Dendritic cell treated with granulocyte-macrophage colony-stimulating factor and Interleukin-4, amounts not matched to agents 40 ng/mL and 50 ng/mL, for 4 days (primary cell): ENCODE measurements around the gene SLC7A10.
"Not testable (repeated sequence)": the region's sequence is repeated elsewhere in the genome, so short reads cannot be mapped to it uniquely, and the experiment has no call there.

Experiments used
- H3K27ac Mint-ChIP-seq: one replicate; pipeline ENCODE4 v1.8.0; 2022; ENCODE audit warnings: mild to moderate bottlenecking, mixed read lengths
- H3K27me3 Mint-ChIP-seq: one replicate; pipeline ENCODE4 v1.8.0; 2022; ENCODE audit warnings: mild to moderate bottlenecking, mixed read lengths
- H3K36me3 Mint-ChIP-seq: one replicate; pipeline ENCODE4 v1.8.0; 2022; ENCODE audit warnings: low read depth, mixed read lengths
- H3K4me1 Mint-ChIP-seq: one replicate; pipeline ENCODE4 v1.8.0; 2022; ENCODE audit warnings: low read depth, mixed read lengths
- H3K4me3 Mint-ChIP-seq: one replicate; pipeline ENCODE4 v1.8.0; 2022; ENCODE audit warnings: mild to moderate bottlenecking, moderate library complexity, mixed read lengths
- H3K9me3 Mint-ChIP-seq: one replicate; pipeline ENCODE4 v1.8.0; 2022; ENCODE audit warnings: mixed read lengths
- intact Hi-C: fragments of 100-400 bp; cut with micrococcal nuclease; formaldehyde crosslinking; loops from one replicate; pipeline ENCODE4 v1.15.0; 2022

SLC7A10 gene

GRCh38 chr19:33211794-33212435, 13.7 kb downstream of the SLC7A10 start:
- peaks cover 8% of the 10 kb centered on the region for H3K4me1 Mint-ChIP-seq
- intact Hi-C loops: no loop called here
- no peaks in the 10 kb centered on the region for H3K9me3 Mint-ChIP-seq
- peaks cover 1% of the 10 kb centered on the region for H3K27me3 Mint-ChIP-seq
- no peak overlapping the region for H3K27ac Mint-ChIP-seq
- no peaks in the 10 kb centered on the region for H3K36me3 Mint-ChIP-seq
- no peak overlapping the region for H3K4me3 Mint-ChIP-seq

DNA sequence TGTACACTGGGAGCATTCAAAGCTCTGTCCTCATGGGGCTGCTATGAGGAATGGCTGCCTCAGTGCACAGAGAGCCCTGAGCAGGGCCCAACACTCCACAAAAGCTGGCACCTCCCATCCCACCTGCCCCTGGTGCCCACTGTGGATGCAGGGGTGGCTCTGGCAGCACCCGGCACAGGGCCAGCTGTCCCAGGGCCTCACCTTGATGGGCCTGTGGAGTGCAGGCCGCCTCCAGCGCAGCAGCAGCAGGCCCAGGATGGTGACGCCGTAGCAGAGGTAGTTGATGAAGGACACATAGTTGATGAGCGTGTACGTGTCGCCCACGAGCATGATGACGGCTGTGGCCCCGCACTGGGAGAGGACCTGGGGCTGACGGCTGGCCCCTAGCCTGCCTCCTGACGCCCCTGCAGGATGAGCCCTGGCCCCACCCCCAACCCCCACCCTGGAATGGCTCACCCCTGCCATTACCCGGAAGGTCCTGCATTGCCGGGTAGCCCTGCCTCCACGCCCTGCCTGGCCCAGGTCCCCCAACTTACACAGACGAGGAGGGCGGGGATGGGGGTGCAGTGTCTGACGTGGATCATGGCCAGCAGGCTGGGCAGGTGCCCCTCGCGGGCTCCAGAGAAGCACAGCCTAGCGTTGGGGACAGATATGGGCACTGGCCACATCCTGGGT, 15.2 kb downstream of the SLC7A10 start:
- H3K36me3 Mint-ChIP-seq: peaks cover 14% of the 10 kb centered on the region
- H3K9me3 Mint-ChIP-seq: no peaks in the 10 kb centered on the region
- intact Hi-C loops: no loop called here
- H3K4me3 Mint-ChIP-seq: no peak overlapping the region
- peaks cover 8% of the 10 kb centered on the region for H3K4me1 Mint-ChIP-seq
- H3K27me3 Mint-ChIP-seq: peaks cover 1% of the 10 kb centered on the region
- H3K27ac Mint-ChIP-seq: no peak overlapping the region

GRCh38 chr19:33209850-33210230, 15.8 kb downstream of the SLC7A10 start:
- intact Hi-C loops, H3K27me3 Mint-ChIP-seq, H3K4me3 Mint-ChIP-seq, H3K27ac Mint-ChIP-seq, H3K4me1 Mint-ChIP-seq, H3K9me3 Mint-ChIP-seq: not testable (repeated sequence)
- peaks cover 20% of the 10 kb centered on the region for H3K36me3 Mint-ChIP-seq

DNA sequence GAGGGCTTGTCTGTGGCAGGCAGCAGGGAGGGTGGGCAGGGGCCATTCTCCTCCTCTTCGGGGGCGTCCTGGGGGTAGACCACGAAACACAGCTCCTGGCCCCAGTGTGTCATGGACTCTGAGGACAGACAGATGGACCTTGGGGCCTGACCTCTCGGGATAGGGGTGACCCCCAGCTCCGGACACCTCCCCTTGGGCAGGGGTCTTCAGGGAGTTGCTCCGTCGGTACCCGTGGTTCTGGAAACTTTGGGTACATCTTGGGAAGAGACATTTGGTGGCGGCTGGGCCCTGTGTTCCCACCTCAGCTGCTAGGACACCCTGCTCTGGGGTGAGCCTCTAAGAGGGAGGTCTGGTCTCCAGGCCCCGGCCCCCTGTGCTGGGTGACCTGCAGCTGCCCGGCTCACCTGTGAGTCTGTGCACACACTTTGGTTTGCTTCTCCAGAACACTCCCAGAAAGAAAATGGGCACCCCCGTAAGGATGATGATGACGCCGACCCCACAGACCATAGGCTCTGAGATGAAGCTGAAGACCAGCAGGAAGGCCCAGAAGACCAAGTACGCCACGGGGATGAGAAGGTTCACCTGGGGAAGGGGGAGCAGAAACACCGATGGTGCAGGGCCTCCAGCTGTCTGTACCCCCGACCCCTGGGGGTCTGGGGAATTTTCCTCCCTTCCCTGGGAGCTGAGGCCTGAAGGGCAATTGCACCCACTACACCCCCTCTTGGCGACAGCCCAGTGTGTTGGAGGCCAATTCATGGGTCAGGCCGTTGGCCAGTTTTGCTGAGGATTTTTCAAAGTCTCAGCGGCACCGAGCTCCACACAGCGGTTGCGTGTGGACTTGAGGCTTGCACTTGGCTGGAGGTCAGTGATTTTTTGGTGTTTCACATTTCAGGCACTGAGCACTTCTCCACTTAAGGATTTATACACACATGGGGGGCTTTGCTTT, 16.5 kb downstream of the SLC7A10 start:
- peaks cover 8% of the 10 kb centered on the region for H3K4me1 Mint-ChIP-seq
- H3K4me3 Mint-ChIP-seq: no peak overlapping the region
- intact Hi-C loops: no loop called here
- H3K27ac Mint-ChIP-seq: no peak overlapping the region
- no peaks in the 10 kb centered on the region for H3K27me3 Mint-ChIP-seq
- H3K36me3 Mint-ChIP-seq: peaks cover 27% of the 10 kb centered on the region
- no peaks in the 10 kb centered on the region for H3K9me3 Mint-ChIP-seq

- intact Hi-C loops: no loop called here
- Mint-ChIP-seq H3K36me3 (peaks cover 33% of the 10 kb centered on the region), H3K27ac (no peak overlapping the region), H3K27me3 (no peaks in the 10 kb centered on the region), H3K9me3 (no peaks in the 10 kb centered on the region), H3K4me1 (peaks cover 8% of the 10 kb centered on the region), H3K4me3 (no peak overlapping the region)
These were observed 17.2 kb downstream of the SLC7A10 start for GRCh38 chr19:33208371-33208895.

DNA sequence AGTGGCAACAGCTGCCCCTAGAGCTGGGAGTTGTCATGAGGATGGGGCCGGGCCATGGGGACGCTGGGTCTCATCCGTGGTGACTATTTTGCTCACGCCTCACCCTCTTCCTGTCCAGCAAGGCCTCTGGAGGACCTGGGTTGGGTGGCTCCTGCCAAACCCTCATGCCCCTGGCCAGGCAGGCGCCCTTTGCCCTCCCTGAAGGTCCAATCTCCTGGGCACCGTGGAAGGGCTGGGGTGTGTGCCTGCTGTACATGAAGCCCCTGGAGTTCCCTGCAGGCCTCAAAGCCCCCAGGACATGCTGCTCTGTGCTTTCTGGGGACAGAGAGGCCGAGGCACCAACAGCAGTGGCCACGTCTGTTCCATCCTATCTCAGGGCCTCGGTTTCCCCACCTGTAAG, 17.7 kb downstream of the SLC7A10 start:
- Mint-ChIP-seq H3K27me3 (no peaks in the 10 kb centered on the region), H3K9me3 (no peaks in the 10 kb centered on the region), H3K4me3 (no peak overlapping the region), H3K4me1 (peaks cover 8% of the 10 kb centered on the region), H3K27ac (no peak overlapping the region), H3K36me3 (peaks cover 38% of the 10 kb centered on the region)
- intact Hi-C loops: no loop called here

GRCh38 chr19:33207040-33207620, 18.5 kb downstream of the SLC7A10 start:
- Mint-ChIP-seq H3K4me3 (no peak overlapping the region), H3K27me3 (no peaks in the 10 kb centered on the region), H3K36me3 (peaks cover 42% of the 10 kb centered on the region), H3K27ac (no peak overlapping the region), H3K9me3 (no peaks in the 10 kb centered on the region), H3K4me1 (peaks cover 8% of the 10 kb centered on the region)
- intact Hi-C loops: no loop called here

DNA sequence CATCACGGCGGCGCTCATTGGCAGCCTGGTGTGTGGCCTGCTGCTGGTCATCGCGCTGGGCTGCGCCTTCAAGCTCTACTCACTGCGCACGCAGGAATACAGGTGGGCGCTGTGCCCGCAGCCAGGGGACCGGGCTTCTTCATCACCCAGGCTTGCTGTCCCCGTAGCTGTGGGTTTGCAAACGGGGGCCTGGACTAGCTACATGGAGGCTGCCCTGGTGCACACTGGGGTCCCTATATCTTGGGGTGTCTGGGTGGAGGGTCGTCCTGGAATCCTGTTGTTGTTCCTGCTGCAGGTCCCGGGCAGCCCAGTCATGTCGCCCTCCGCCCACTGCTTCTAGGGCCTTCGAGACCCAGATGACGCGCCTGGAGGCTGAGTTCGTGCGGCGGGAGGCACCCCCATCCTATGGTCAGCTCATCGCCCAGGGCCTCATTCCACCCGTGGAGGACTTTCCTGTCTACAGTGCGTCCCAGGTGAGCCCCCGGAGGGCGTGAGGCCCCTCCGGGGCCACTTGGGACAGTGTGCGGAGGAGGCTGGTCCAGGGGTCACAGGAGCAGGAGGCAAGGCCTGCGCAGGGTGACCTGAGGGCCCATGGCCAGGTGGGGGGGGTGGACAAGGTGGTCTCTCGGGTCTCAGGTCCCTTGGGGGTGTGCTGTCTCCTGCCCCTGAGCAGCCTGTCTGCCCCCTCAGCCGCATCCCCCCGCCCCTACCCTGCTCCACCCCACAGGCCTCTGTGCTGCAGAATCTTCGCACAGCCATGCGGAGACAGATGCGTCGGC, 19.2 kb downstream of the SLC7A10 start:
- Mint-ChIP-seq H3K4me1 (peaks cover 10% of the 10 kb centered on the region), H3K27me3 (no peaks in the 10 kb centered on the region), H3K27ac (no peak overlapping the region), H3K9me3 (no peaks in the 10 kb centered on the region), H3K36me3 (peaks cover 42% of the 10 kb centered on the region), H3K4me3 (no peak overlapping the region)
- intact Hi-C loops: no loop called here

- H3K4me1 Mint-ChIP-seq: peaks cover 17% of the 10 kb centered on the region
- no peaks in the 10 kb centered on the region for H3K9me3 Mint-ChIP-seq
- H3K36me3 Mint-ChIP-seq: peaks cover 42% of the 10 kb centered on the region
- intact Hi-C loops: no loop called here
- H3K27ac Mint-ChIP-seq: no peak overlapping the region
- no peaks in the 10 kb centered on the region for H3K27me3 Mint-ChIP-seq
- H3K4me3 Mint-ChIP-seq: no peak overlapping the region
These were observed 20.0 kb downstream of the SLC7A10 start for GRCh38 chr19:33205531-33206260.

DNA sequence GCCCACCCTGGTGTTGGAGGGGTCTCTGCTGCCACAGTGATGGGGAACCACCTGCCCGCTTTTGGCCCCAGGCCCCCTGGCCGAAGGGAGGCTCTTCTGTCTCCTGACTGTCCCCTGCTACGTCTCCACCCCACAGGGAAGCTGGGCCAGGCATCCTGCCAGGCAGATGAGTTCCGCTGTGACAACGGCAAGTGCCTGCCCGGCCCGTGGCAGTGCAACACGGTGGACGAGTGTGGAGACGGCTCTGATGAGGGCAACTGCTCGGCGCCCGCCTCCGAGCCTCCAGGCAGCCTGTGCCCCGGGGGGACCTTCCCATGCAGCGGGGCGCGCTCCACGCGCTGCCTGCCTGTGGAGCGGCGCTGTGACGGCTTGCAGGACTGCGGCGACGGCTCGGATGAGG, 20.5 kb downstream of the SLC7A10 start:
- Mint-ChIP-seq H3K9me3 (no peaks in the 10 kb centered on the region), H3K27me3 (no peaks in the 10 kb centered on the region), H3K4me1 (peaks cover 22% of the 10 kb centered on the region), H3K4me3 (no peak overlapping the region), H3K36me3 (peaks cover 42% of the 10 kb centered on the region), H3K27ac (no peak overlapping the region)
- intact Hi-C loops: no loop called here

GRCh38 chr19:33204136-33204973, 21.3 kb downstream of the SLC7A10 start:
- no peaks in the 10 kb centered on the region for H3K27me3 Mint-ChIP-seq
- intact Hi-C loops: no loop called here
- peaks cover 42% of the 10 kb centered on the region for H3K36me3 Mint-ChIP-seq
- no peaks in the 10 kb centered on the region for H3K9me3 Mint-ChIP-seq
- no peak overlapping the region for H3K27ac Mint-ChIP-seq
- peaks cover 30% of the 10 kb centered on the region for H3K4me1 Mint-ChIP-seq
- no peak overlapping the region for H3K4me3 Mint-ChIP-seq

- Mint-ChIP-seq H3K4me1 (peaks cover 36% of the 10 kb centered on the region), H3K36me3 (peaks cover 50% of the 10 kb centered on the region), H3K4me3 (no peak overlapping the region), H3K9me3 (no peaks in the 10 kb centered on the region), H3K27me3 (no peaks in the 10 kb centered on the region), H3K27ac (no peak overlapping the region)
- intact Hi-C loops: no loop called here
These were observed 22.1 kb downstream of the SLC7A10 start for GRCh38 chr19:33203529-33203928.
